GM13976 (cell line): ENCODE measurements around the gene TRIM36.
A peak's percentile ranks its signal among the peaks of the same experiment; 100 is the strongest.

Experiments used
- DNase-seq: peaks from one replicate; pipeline ENCODE4 v3.0.0; 2012; ENCODE audit warnings: low spot score
- CTCF ChIP-seq: IDR thresholded peaks from 2 replicates; pipeline ENCODE4 v1.5.1; 2012; ENCODE audit warnings: borderline replicate concordance, mild to moderate bottlenecking; ENCODE audit not compliant: insufficient read depth; ENCODE audit errors: extremely low read depth, missing control alignments, control extremely low read depth
- in situ Hi-C: fragments of 300-500 bp; cut with MboI; formaldehyde crosslinking; loops from one replicate; pipeline ENCODE4 v1.12.0; 2022; ENCODE audit warnings: low sequenced_read_pairs, mixed read lengths, inconsistent platforms; ENCODE audit not compliant: unreplicated experiment

TRIM36 gene

GRCh38 chr5:115168829-115169486, 750 bp downstream of the TRIM36 start:
- DNase-seq: peak; percentile 44
- in situ Hi-C loops: no loop called here
- no peak for TF ChIP-seq CTCF

GRCh38 chr5:115166744-115167393, 2.8 kb downstream of the TRIM36 start:
- in situ Hi-C loops: no loop called here
- TF ChIP-seq CTCF: no peak
- no peak for DNase-seq

- no peak for TF ChIP-seq CTCF
- in situ Hi-C loops: no loop called here
- DNase-seq: no peak
Observed at GRCh38 chr5:115165790-115166189, 3.9 kb downstream of the TRIM36 start.

GRCh38 chr5:115160975-115161475, 8.7 kb downstream of the TRIM36 start:
- in situ Hi-C loops: no loop called here
- TF ChIP-seq CTCF: no peak
- DNase-seq: no peak

GRCh38 chr5:115151208-115151805, 18.4 kb downstream of the TRIM36 start:
- no peak for DNase-seq
- no peak for TF ChIP-seq CTCF
- in situ Hi-C loops: no loop called here

- in situ Hi-C loops: no loop called here
- no peak for DNase-seq
- TF ChIP-seq CTCF: no peak
Observed at GRCh38 chr5:115150512-115150911, 19.2 kb downstream of the TRIM36 start.
